GM18499 (cell line): ENCODE results near the gene LMAN2L.

Experiments
- ATAC-seq: cut with Tn5 transposase; IDR thresholded peaks from one replicate; pipeline ENCODE4 v1.9.1; 2021; ENCODE audit warnings: moderate number of reproducible peaks; ENCODE audit not compliant: insufficient read depth, unreplicated experiment

The LMAN2L gene

GRCh38 chr2:96760986-96761832, 21.3 kb upstream of the LMAN2L start:
- no peak for ATAC-seq

- ATAC-seq: no peak
These were observed 20.4 kb upstream of the LMAN2L start, which contains the start of gene CNNM4 for GRCh38 chr2:96760036-96760985. CNNM4 (plus strand) TSS chr2:96760902; CDS start chr2:96761000, 98 bp downstream.

GRCh38 chr2:96759548-96759947, 19.7 kb upstream of the LMAN2L start:
- no peak for ATAC-seq

- no peak for ATAC-seq
These were observed 19.1 kb upstream of the LMAN2L start for GRCh38 chr2:96758987-96759386.

- ATAC-seq: no peak
These were observed 17.6 kb upstream of the LMAN2L start for GRCh38 chr2:96757477-96757860.

- ATAC-seq: no peak
These were observed 17.1 kb upstream of the LMAN2L start for GRCh38 chr2:96756788-96757476.

- no peak for ATAC-seq
These were observed 14.5 kb upstream of the LMAN2L start for GRCh38 chr2:96754317-96754716.

GRCh38 chr2:96753661-96754282, 13.9 kb upstream of the LMAN2L start:
- ATAC-seq: no peak

- ATAC-seq: no peak
These were observed 11.9 kb upstream of the LMAN2L start for GRCh38 chr2:96751800-96752199.

GRCh38 chr2:96747061-96747617, 7.3 kb upstream of the LMAN2L start:
- no peak for ATAC-seq

- no peak for ATAC-seq
These were observed 710 bp downstream of the LMAN2L start for GRCh38 chr2:96739076-96739632.

- no peak for ATAC-seq
These were observed 2.0 kb downstream of the LMAN2L start for GRCh38 chr2:96737831-96738230.

- no peak for ATAC-seq
These were observed 2.6 kb downstream of the LMAN2L start for GRCh38 chr2:96737251-96737650.

GRCh38 chr2:96734880-96735583, 4.8 kb downstream of the LMAN2L start:
- no peak for ATAC-seq

GRCh38 chr2:96733931-96734330, 5.9 kb downstream of the LMAN2L start:
- no peak for ATAC-seq

- no peak for ATAC-seq
These were observed 9.7 kb downstream of the LMAN2L start for GRCh38 chr2:96730212-96730611.

- ATAC-seq: no peak
These were observed 10.1 kb downstream of the LMAN2L start for GRCh38 chr2:96729748-96730147.

- ATAC-seq: no peak
These were observed 12.4 kb downstream of the LMAN2L start for GRCh38 chr2:96727431-96727830.

GRCh38 chr2:96726131-96726530, 13.7 kb downstream of the LMAN2L start:
- ATAC-seq: no peak
